Right lobe of liver (tissue), 6 donors: ENCODE results near the gene GPC5. TPM values are rescaled to one million over a fixed set of nuclear protein-coding genes. Genes with fewer than 3 reads are reported as not detected.

ENCODE experiments used
- ATAC-seq, 4 donors: fragments of 200-7000 bp; cut with Tn5 transposase; one replicate each; pipeline ENCODE4 v1.9.1; 2020; ENCODE audit warnings: mild to moderate bottlenecking in 4 of 4, moderate library complexity in 4 of 4
- DNase-seq, 3 donors: peaks; one replicate each; pipeline ENCODE4 v3.0.0-alpha.2; 2020
- H3K27ac ChIP-seq, 3 donors: fragments of 200-600 bp; one replicate each; pipeline ENCODE4 v1.8.0; 2022
- H3K27me3 ChIP-seq, 2 donors: fragments of 200-600 bp; one replicate each; pipeline ENCODE4 v1.8.0; 2022
- H3K36me3 ChIP-seq, 4 donors: fragments of 200-600 bp; sonication (generic) in 1 of 4; one replicate each; pipeline versions ENCODE4 v1.5.1 to v1.8.0; 2017 to 2022; ENCODE audit warnings: control low read depth in 1 of 4
- H3K4me1 ChIP-seq, 4 donors: fragments of 200-600 bp; sonication (generic) in 1 of 4; one replicate each; pipeline versions ENCODE4 v1.5.1 to v1.8.0; 2017 to 2022; ENCODE audit warnings: control low read depth in 1 of 4
- H3K4me3 ChIP-seq, 3 donors: fragments of 200-600 bp; one replicate each; pipeline ENCODE4 v1.8.0; 2022
- H3K9me3 ChIP-seq, 4 donors: fragments of 200-600 bp; sonication (generic) in 1 of 4; one replicate each; pipeline versions ENCODE4 v1.5.1 to v1.8.0; 2017 to 2022; ENCODE audit warnings: control low read depth in 1 of 4
- POLR2A ChIP-seq: fragments of 450-650 bp; IDR thresholded peaks from one replicate; pipeline ENCODE4 v1.6.1; 2017; ENCODE audit warnings: antibody characterized with exemption, mild to moderate bottlenecking
- WGBS: methylation state at CpG from one replicate; pipeline ENCODE4 v1.1.6; 2018; ENCODE audit warnings: low coverage, low lambda C conversion rate; ENCODE audit not compliant: insufficient coverage; ENCODE audit errors: missing lambda C conversion rate; 5-methylcytosine and 5-hydroxymethylcytosine counted together
- intact Hi-C, 2 donors: fragments of 100-400 bp; cut with DNase I; formaldehyde crosslinking; loops; one replicate each; pipeline versions ENCODE4 v1.11.2 to v1.14.1; 2022
- total RNA-seq, 6 experiments: library from RNA; depleted of rRNA in 2 of 6; stranded (reverse); fragments of >200 nt in 2 of 6; fragmentation: NEBNext Ultra II Directional in 3 of 6; extraction: Animal tissue kit (Norgen Biotek cat#: 25700) in 3 of 6; gene quantifications; one replicate each; pipeline versions ENCODE4 v1.1.0 to v1.2.4, GENCODE V29; 2016 to 2023
- TF ChIP-seq, protein P1 (sequence below), 4 donors: fragments of 200-600 bp in 3 of 4; fragments of 450-650 bp in 1 of 4; IDR thresholded peaks; one replicate each; pipeline versions ENCODE4 v1.5.1 to v1.8.0; 2016 to 2022; ENCODE audit warnings: antibody characterized with exemption in 4 of 4, mild to moderate bottlenecking in 2 of 4
- donor health status: DM: no; HTN: yes; CAD: no.
- donor health status: DM: no; HTN: no; CAD: no.
- donor health status: DM: no; HTN: no; CAD: no.
- donor health status: DM: no; HTN: yes; CAD: no.
- donor health status: DM: no; HTN: yes; CAD: no.

GPC5 gene
- total RNA-seq, 6 experiments from 2014 or later = 0.12 to 0.99 (median 0.66) TPM

GRCh38 chr13:91741925-91742324 lies 343.5 kb downstream of the GPC5 start:
- Histone ChIP-seq H3K4me1 (no peaks in the 10 kb centered on the region), H3K9me3 (no peaks in the 10 kb centered on the region), H3K27me3 (no peaks in the 10 kb centered on the region), H3K4me3 (no peak overlapping the region), H3K36me3 (no peaks in the 10 kb centered on the region), H3K27ac (no peak overlapping the region)
- WGBS = 86% methylated on average over 2 of the region's 2 CpGs
- TF ChIP-seq POLR2A = no peak
- TF ChIP-seq, protein P1, sequence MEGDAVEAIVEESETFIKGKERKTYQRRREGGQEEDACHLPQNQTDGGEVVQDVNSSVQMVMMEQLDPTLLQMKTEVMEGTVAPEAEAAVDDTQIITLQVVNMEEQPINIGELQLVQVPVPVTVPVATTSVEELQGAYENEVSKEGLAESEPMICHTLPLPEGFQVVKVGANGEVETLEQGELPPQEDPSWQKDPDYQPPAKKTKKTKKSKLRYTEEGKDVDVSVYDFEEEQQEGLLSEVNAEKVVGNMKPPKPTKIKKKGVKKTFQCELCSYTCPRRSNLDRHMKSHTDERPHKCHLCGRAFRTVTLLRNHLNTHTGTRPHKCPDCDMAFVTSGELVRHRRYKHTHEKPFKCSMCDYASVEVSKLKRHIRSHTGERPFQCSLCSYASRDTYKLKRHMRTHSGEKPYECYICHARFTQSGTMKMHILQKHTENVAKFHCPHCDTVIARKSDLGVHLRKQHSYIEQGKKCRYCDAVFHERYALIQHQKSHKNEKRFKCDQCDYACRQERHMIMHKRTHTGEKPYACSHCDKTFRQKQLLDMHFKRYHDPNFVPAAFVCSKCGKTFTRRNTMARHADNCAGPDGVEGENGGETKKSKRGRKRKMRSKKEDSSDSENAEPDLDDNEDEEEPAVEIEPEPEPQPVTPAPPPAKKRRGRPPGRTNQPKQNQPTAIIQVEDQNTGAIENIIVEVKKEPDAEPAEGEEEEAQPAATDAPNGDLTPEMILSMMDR (IDR thresholded peaks at IDR 0.05) = no peak
- DNase-seq = no peak
- intact Hi-C loops = no loop called here
- no peak for ATAC-seq

DNA sequence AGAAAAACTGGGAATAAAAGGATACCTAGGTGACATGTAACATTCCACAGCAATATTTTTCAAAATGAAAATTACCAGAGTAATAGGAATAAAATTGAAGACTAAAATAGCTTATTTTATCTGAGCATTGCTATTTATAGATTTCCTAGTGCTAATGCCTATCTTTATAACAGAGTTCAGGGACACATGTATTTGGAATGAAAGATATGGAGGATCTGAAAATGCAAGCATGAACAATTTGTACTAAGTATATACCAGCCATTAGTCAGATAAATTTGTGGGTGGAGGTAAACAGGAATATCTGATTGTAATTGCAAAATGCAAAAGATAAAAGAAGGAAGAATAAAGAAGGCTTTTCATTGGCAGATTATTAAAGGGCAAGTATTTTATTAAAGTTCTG lies 345.9 kb downstream of the GPC5 start:
- Histone ChIP-seq H3K4me3 (no peak overlapping the region), H3K27me3 (no peaks in the 10 kb centered on the region), H3K36me3 (no peaks in the 10 kb centered on the region), H3K9me3 (no peaks in the 10 kb centered on the region), H3K4me1 (no peaks in the 10 kb centered on the region), H3K27ac (no peak overlapping the region)
- TF ChIP-seq POLR2A = no peak
- TF ChIP-seq, protein P1 (IDR thresholded peaks at IDR 0.05) = no peak
- DNase-seq (no peak), ATAC-seq (no peak)
- intact Hi-C loops = no loop called here

GRCh38 chr13:91745967-91746366 lies 347.5 kb downstream of the GPC5 start:
- Histone ChIP-seq H3K36me3 (no peaks in the 10 kb centered on the region), H3K4me1 (no peaks in the 10 kb centered on the region), H3K9me3 (no peaks in the 10 kb centered on the region), H3K4me3 (no peak overlapping the region), H3K27me3 (no peaks in the 10 kb centered on the region), H3K27ac (no peak overlapping the region)
- no peak for ATAC-seq
- no peak for DNase-seq
- WGBS = 37% methylated on average over 3 of the region's 3 CpGs
- intact Hi-C loops = no loop called here
- TF ChIP-seq, protein P1 (IDR thresholded peaks at IDR 0.05) = no peak
- no peak for TF ChIP-seq POLR2A

- Histone ChIP-seq H3K4me3 (no peak overlapping the region), H3K4me1 (no peaks in the 10 kb centered on the region), H3K9me3 (no peaks in the 10 kb centered on the region), H3K27ac (no peak overlapping the region), H3K36me3 (no peaks in the 10 kb centered on the region), H3K27me3 (no peaks in the 10 kb centered on the region)
- intact Hi-C loops = no loop called here
- 47% methylated on average over 2 of the region's 2 CpGs for WGBS
- DNase-seq = no peak
- TF ChIP-seq, protein P1 (IDR thresholded peaks at IDR 0.05) = no peak
- no peak for TF ChIP-seq POLR2A
- no peak for ATAC-seq
Observed at GRCh38 chr13:91747186-91747585, 348.8 kb downstream of the GPC5 start.

DNA sequence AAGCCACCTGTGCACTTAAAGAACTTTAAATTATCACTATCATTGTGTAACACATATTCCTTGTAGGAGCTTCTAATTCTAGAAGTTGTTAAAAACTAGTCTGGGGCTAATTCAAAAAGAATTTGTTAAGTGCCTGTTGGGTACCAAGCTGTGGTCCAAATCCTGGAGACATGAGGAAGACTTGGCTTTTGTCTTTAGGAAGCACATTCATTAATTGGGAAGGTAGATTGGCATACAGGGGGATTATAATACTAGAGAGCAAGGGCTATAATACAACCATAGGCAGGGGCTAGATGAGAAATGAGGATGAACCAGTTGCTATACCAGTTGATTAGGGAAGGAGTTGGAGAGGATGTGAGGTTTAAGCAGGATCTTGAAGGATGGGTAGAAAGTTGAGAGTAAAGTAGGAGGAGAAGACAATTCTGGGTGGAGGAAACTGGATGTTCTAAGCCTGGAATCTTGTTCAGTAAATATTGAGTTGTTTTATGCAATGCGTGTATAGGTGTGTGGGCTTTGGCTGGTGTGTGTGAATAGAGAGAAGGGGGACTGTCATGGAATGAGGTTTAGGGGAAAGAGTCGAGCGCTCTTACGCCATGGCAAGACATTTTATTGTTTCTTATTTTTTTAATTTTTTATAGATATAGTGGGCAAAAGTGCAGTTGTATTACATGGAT lies 350.1 kb downstream of the GPC5 start:
- ATAC-seq (no peak), DNase-seq (no peak)
- Histone ChIP-seq H3K27ac (no peak overlapping the region), H3K36me3 (no peaks in the 10 kb centered on the region), H3K4me3 (no peak overlapping the region), H3K4me1 (no peaks in the 10 kb centered on the region), H3K9me3 (no peaks in the 10 kb centered on the region), H3K27me3 (no peaks in the 10 kb centered on the region)
- intact Hi-C loops = no loop called here
- no peak for TF ChIP-seq POLR2A
- TF ChIP-seq, protein P1 (IDR thresholded peaks at IDR 0.05) = no peak
- WGBS = 95% methylated on average over 4 of the region's 4 CpGs
